H1 (cell line): ENCODE results near the gene SLC4A11. TPM values are rescaled to one million over a fixed set of nuclear protein-coding genes. Genes with fewer than 3 reads are reported as not detected.

Experiments used
- ATF2 ChIP-seq: IDR thresholded peaks from 2 replicates; pipeline ENCODE4 v1.6.1; 2012; ENCODE audit warnings: low read length, inconsistent platforms
- CHD1 ChIP-seq: IDR thresholded peaks from 2 replicates; pipeline ENCODE4 v1.6.1; 2012; ENCODE audit warnings: low read depth, low read length, improper control_type of control experiment
- CREB1 ChIP-seq: IDR thresholded peaks from 2 replicates; pipeline ENCODE4 v1.6.1; 2012; ENCODE audit warnings: inconsistent platforms
- CTBP2 ChIP-seq: IDR thresholded peaks from 2 replicates; pipeline ENCODE4 v1.7.0; 2011; ENCODE audit warnings: borderline replicate concordance, mild to moderate bottlenecking, moderate library complexity, mixed read lengths, low read length; ENCODE audit not compliant: insufficient read depth, insufficient read length
- E2F6 ChIP-seq: IDR thresholded peaks from 2 replicates; pipeline ENCODE4 v1.6.1; 2012; ENCODE audit warnings: inconsistent platforms
- EP300 ChIP-seq, 2 experiments: IDR thresholded peaks; 1 replicate in 1 of 2; 2 replicates in 1 of 2; pipeline ENCODE4 v1.6.1; 2011 to 2012; ENCODE audit warnings: low read depth in 2 of 2, low read length in 2 of 2, mild to moderate bottlenecking in 2 of 2, borderline replicate concordance in 1 of 2, inconsistent platforms in 1 of 2, moderate library complexity in 1 of 2
- GABPA ChIP-seq: IDR thresholded peaks from 2 replicates; pipeline ENCODE4 v1.6.1; 2011; ENCODE audit warnings: mild to moderate bottlenecking, low read length, moderate library complexity, borderline replicate concordance; ENCODE audit not compliant: insufficient read depth
- GTF2F1 ChIP-seq: IDR thresholded peaks from 2 replicates; pipeline ENCODE4 v1.6.1; 2012; ENCODE audit warnings: low read depth, low read length, improper control_type of control experiment, borderline replicate concordance
- KDM4A ChIP-seq: IDR thresholded peaks from one replicate; pipeline ENCODE4 v1.7.1; 2012; ENCODE audit warnings: low read depth, mild to moderate bottlenecking, moderate library complexity, low read length, inconsistent platforms; ENCODE audit not compliant: severe bottlenecking
- MAFK ChIP-seq: IDR thresholded peaks from 2 replicates; pipeline ENCODE4 v1.6.1; 2012; ENCODE audit warnings: low read depth, mild to moderate bottlenecking, improper control_type of control experiment, low read length
- MAX ChIP-seq: IDR thresholded peaks from 2 replicates; pipeline ENCODE4 v1.6.1; 2012; ENCODE audit warnings: inconsistent platforms
- SAP30 ChIP-seq: fragments of 300-600 bp; sonication (generic); IDR thresholded peaks from 2 replicates; pipeline ENCODE4 v1.7.1; 2012; ENCODE audit warnings: low read length, moderate library complexity, mild to moderate bottlenecking, inconsistent platforms; ENCODE audit not compliant: insufficient read depth, insufficient replicate concordance
- SIN3A ChIP-seq, 2 experiments: IDR thresholded peaks in 1 of 2; conservative IDR thresholded peaks in 1 of 2; 2 replicates each; pipeline ENCODE4 v1.6.1; 2011 to 2012; ENCODE audit warnings: low read length in 2 of 2, improper control_type of control experiment in 1 of 2, low read depth in 1 of 2, mild to moderate bottlenecking in 1 of 2
- TCF12 ChIP-seq: IDR thresholded peaks from 2 replicates; pipeline ENCODE4 v1.6.1; 2011; ENCODE audit warnings: low read depth, mild to moderate bottlenecking, low read length
- TEAD4 ChIP-seq: IDR thresholded peaks from 2 replicates; pipeline ENCODE4 v1.6.1; 2012; ENCODE audit warnings: low read depth, low read length, inconsistent platforms, mixed read lengths
- USF2 ChIP-seq: IDR thresholded peaks from 2 replicates; pipeline ENCODE4 v1.6.1; 2011; ENCODE audit warnings: low read length, improper control_type of control experiment
- polyA plus RNA-seq, 7 experiments: library from polyadenylated mRNA; depleted of rRNA in 3 of 7; stranded (reverse) in 5 of 7; unstranded in 2 of 7; fragments of >200 nt in 5 of 7; fragments of 200-250 nt in 2 of 7; gene quantifications; 1 replicate in 5 of 7; 2 replicates in 1 of 7; 4 replicates in 1 of 7; pipeline versions ENCODE4 v1.2.1 to v1.2.3, GENCODE V29; 2011 to 2013; ENCODE audit warnings: missing spikeins in 2 of 7, mixed read lengths in 2 of 7
- total RNA-seq: library from RNA; stranded (reverse); fragmentation: NEBNext Ultra II Directional; extraction: Animal tissue kit (Norgen Biotek cat#: 25700); gene quantifications from 2 replicates; pipeline ENCODE4 v1.2.1, GENCODE V29; 2021

The SLC4A11 gene
- total and polyA plus RNA-seq, 2 of the 8 experiments (the other 6 are each of a cell fraction or from before 2014, with no cell fraction given) = 11.9 to 32.3 TPM

- peak; percentile 96 for TF ChIP-seq KDM4A
- TF ChIP-seq TEAD4 = no peak
- peak; percentile 41; the same call in 1 of the 2 replicates for TF ChIP-seq E2F6
- TF ChIP-seq CTBP2 = no peak
- TF ChIP-seq TCF12 = no peak
- TF ChIP-seq EP300 (IDR thresholded peaks at IDR 0.05; ENCODE audit: borderline replicate concordance in 1 of 2, low read depth in 2 of 2, low read length in 2 of 2) = no peak
- TF ChIP-seq CHD1 = no peak
- 0 out of 2 replicates have a peak, but pooled peaks have one; percentile 82 for TF ChIP-seq GABPA
- TF ChIP-seq CREB1 = no peak
- no peak for TF ChIP-seq GTF2F1
- peak; percentile 79 for TF ChIP-seq MAX
- TF ChIP-seq MAFK = no peak
- no peak for TF ChIP-seq ATF2
- no peak for TF ChIP-seq USF2
- peak; percentile 87 to 94; a peak in 3 of 4 replicates for TF ChIP-seq SIN3A (conservative IDR thresholded peaks at IDR 0.05 in 1 of 2, IDR thresholded peaks at IDR 0.05 in 1 of 2; ENCODE audit: low read depth in 1 of 2, low read length in 2 of 2)
- TF ChIP-seq SAP30 = peak; percentile 93
These were observed 29.6 kb downstream of the SLC4A11 start, which contains the start of gene ITPA (continued) for GRCh38 chr20:3209257-3209945.
